Coronary artery (tissue), 2 donors: ENCODE data around the gene B3GAT1.

ENCODE experiments used
- DNase-seq: peaks from one replicate; pipeline ENCODE4 v3.0.0-alpha.2; 2017; ENCODE audit warnings: low spot score
- H3K27ac ChIP-seq, 2 donors: fragments of 200-600 bp; sonication (generic); one replicate each; pipeline ENCODE4 v1.5.1; 2016 to 2019
- H3K4me3 ChIP-seq: fragments of 200-600 bp; sonication (generic); 2 replicates; pipeline ENCODE4 v1.5.1; 2016; ENCODE audit warnings: mild to moderate bottlenecking, moderate library complexity
- TF ChIP-seq, protein P1 (sequence below): fragments of 200-600 bp; sonication (generic); IDR thresholded peaks from one replicate; pipeline ENCODE4 v1.5.1; 2019; ENCODE audit warnings: antibody characterized with exemption

The B3GAT1 gene

DNA sequence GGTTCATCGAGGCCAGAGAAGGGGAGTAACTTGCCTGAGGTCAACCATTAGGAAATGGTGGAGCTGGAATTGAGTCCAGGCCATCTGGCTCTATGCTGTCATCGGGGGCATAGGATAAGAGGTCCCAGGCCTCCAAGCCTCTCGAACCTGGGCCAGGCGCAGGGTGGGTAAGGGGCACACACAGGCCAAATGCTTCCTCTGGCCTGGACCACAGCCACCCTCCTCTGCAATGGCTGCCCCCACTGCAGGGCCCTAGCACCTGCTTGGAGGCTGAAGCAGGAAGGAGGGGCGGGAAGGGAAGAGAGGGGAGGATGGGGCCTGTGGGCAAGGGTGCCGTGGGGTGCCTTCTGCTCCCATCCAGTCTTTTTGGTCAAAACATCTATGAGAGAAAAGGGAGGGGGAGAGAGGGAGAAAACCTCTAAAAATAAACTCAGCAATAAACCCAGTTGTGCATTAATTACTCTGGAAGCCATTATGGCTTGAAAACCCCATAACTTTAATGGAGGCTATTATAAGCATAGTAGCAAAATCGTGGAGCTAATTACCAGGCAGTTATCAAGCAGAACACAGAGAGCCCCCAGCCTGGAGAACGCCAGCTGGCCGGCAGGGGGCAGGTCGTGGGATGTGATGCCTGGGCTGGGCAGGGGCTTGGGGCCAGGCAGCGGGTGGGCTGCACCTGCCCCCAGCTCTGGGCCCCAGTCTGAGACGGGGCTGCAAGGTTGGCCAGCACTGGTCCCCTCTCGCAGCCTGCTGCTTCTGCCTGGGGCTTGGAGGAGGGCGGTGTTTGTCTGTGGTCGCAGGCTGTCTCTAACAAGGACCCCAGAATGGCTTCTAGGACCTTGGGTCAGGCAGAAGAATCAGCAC is 21.1 kb downstream of the B3GAT1 start:
- no peak overlapping the region for H3K27ac ChIP-seq
- TF ChIP-seq, protein P1, sequence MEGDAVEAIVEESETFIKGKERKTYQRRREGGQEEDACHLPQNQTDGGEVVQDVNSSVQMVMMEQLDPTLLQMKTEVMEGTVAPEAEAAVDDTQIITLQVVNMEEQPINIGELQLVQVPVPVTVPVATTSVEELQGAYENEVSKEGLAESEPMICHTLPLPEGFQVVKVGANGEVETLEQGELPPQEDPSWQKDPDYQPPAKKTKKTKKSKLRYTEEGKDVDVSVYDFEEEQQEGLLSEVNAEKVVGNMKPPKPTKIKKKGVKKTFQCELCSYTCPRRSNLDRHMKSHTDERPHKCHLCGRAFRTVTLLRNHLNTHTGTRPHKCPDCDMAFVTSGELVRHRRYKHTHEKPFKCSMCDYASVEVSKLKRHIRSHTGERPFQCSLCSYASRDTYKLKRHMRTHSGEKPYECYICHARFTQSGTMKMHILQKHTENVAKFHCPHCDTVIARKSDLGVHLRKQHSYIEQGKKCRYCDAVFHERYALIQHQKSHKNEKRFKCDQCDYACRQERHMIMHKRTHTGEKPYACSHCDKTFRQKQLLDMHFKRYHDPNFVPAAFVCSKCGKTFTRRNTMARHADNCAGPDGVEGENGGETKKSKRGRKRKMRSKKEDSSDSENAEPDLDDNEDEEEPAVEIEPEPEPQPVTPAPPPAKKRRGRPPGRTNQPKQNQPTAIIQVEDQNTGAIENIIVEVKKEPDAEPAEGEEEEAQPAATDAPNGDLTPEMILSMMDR, result no peak
- H3K4me3 ChIP-seq, result no peak overlapping the region
- DNase-seq, result no peak

DNA sequence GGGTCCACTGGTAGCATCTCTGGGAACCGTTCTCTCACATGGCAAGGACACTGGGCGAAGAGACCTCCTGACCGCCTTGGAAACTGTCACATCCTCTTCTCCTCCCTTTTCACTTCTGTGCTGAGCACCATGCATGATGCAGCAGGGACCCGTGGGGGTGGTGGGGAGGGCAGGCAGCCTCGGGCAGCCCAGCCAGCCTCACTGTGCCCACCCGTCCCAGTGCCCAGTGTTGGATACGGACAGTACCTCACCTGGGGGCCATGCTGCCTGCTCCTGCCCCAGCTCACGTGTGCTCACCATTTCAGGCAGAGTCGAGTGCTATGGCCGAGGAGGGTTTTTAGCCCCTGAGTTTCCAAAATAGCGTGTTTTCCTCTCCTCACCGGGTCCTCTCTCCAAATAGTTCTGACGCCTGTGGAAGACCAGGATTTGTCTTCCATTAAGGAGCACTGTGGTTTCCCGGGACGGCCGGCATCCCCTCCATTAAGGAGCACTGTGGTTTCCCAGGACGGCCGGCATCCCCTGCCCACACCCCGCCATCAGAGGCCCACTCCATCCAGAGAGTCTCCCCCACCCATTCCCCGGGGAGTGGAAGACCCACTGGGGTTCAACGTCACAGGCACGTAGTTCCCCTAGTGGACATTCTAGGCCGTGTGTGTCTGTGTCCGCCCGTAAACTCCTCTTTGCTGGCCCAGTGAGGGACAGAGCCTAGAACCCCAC is 22.4 kb downstream of the B3GAT1 start:
- TF ChIP-seq, protein P1, result no peak
- Histone ChIP-seq H3K4me3 (no peak overlapping the region), H3K27ac (no peak overlapping the region)
- DNase-seq, result no peak

DNA sequence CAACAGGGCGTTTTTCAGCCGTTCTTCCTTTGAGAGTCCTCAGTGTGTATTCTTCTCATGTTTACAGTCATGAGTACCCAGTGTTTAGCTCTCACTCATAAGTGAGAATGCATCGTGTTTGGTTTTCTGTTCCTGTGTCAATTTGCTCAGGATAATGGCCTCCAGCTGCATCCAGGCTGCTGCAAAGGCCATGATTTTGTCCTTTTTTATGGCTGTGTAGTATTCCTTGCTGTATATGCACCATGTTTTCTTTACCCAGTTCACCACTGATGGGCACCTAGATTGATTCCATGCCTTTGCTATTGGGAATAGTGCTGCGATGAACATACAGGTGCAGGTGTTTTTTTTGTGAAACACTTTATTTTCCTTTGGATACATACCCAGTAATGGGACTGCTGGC is 23.5 kb downstream of the B3GAT1 start:
- no peak for DNase-seq
- Histone ChIP-seq H3K27ac (no peak overlapping the region), H3K4me3 (no peak overlapping the region)
- TF ChIP-seq, protein P1, result no peak

DNA sequence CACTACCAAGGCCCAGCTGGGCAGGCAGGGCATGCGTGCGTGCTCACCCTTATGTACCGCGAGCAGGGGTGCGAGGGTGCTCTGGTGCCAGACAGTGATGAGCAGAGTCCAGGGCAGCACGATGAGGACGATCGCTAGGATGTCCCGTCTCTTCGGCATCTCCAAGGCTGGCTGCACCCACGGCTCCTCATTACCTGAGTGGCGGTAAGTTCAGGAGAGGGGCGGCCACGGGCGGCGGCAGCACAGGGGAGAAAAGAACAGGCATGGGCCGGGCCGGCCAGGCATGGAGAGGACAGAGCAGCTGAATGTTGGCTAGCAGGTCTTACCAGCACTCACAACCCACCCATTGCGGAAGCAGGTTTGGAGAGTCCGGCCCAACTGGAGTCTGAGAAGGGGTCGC is 24.5 kb downstream of the B3GAT1 start:
- no peak overlapping the region for H3K4me3 ChIP-seq
- H3K27ac ChIP-seq, result no peak overlapping the region
- no peak for DNase-seq
- TF ChIP-seq, protein P1, result no peak

DNA sequence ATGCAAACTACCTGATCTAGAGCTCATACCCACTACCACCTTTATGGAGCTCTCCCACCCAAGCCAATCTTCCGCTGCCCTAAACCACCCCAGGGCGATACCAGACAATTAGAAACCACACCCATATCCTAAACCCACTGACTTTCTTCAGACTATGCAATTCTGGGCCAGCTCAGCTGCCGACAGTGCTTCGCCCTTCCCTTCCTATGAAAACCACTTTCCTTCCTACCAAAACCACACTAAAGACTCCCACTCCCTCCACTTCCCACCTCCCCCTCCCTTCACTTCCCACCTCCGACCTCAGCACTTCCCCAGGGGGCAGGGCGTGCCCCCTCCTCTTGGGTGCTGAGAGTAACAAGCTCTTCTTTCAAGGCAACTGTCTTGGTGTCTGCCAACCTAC is 25.1 kb downstream of the B3GAT1 start:
- no peak overlapping the region for H3K4me3 ChIP-seq
- H3K27ac ChIP-seq, result no peak overlapping the region
- TF ChIP-seq, protein P1, result no peak
- DNase-seq, result no peak

DNA sequence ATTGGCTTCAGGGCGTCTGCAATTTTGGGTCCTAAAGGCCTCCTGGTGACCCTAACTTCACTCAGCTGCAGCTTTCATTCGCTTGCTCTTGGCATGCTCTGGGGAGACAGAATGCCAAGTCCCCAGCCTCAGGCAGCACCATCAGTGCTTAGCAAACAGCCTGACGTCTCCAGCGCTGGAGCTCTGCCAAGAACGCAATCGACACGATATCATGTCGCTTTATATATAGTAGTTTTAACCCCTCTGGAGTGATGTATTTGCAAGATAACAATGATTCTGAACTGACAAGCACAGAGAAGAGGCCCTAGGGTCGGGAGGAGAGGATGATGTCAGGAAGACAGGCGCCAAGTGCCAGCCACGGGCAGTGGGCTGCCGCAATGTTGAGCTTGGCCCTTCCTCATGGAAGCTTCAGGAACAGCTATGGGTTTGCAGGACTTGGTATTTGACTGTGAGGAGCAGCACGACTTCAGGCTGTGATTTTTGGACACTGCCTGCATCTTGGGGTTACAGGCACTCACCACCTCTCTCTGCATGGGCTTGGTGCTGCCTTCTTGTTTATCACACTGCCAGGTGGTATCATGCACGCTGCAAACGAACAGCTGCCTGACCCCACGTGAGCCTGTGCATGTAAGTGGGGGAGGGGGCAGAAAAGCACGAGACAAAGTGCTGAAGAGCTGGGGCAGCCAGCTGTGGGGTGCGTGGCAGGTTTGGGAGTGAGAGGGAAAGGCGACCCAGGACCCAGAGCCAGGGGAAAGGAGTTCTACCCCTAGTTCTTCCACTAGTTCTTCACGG is 26.1 kb downstream of the B3GAT1 start:
- no peak for DNase-seq
- no peak overlapping the region for H3K27ac ChIP-seq
- TF ChIP-seq, protein P1, result no peak
- H3K4me3 ChIP-seq, result no peak overlapping the region
